Activated CD4-positive, alpha-beta T cell treated with anti-CD3 and anti-CD28 coated beads, Interleukin-2, Interleukin-6, amounts not matched to agents 100 ng/mL and 50 ng/mL, durations not matched to agents 16 hours and 8 hours (primary cell): Measurements from ENCODE around the gene SEMA3F.
"Not testable (repeated sequence)": the region's sequence is repeated elsewhere in the genome, so short reads cannot be mapped to it uniquely, and the experiment has no call there.

Experiments
- DNase-seq: peaks from one replicate; pipeline ENCODE4 v3.0.0-alpha.2; 2020

The SEMA3F gene

DNA sequence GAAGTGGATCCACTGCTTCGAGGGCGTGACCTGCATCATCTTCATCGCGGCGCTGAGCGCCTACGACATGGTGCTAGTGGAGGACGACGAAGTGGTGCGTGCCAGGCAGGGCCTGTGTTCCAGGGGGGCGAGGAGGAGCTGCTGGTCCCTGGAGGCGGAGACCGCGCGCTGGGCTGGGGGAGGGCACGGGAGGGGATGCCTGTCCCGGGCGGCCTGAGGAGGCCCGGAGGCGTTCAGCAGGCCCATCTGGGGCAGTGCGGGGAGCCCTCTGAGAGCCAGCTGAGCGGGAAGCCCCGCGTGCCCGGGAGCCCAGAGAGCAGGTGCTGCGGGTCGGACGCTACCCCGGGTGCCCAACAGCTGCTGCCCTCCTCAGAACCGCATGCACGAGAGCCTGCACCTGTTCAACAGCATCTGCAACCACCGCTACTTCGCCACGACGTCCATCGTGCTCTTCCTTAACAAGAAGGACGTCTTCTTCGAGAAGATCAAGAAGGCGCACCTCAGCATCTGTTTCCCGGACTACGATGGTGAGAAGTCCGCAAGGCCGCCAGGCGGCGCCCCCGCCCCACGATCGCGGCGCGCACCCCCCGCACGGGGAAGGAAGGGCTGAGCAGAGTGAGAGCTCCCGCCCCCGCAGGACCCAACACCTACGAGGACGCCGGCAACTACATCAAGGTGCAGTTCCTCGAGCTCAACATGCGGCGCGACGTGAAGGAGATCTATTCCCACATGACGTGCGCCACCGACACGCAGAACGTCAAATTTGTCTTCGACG is 39.2 kb downstream of the SEMA3F start:
- DNase-seq: peak; percentile 80

DNA sequence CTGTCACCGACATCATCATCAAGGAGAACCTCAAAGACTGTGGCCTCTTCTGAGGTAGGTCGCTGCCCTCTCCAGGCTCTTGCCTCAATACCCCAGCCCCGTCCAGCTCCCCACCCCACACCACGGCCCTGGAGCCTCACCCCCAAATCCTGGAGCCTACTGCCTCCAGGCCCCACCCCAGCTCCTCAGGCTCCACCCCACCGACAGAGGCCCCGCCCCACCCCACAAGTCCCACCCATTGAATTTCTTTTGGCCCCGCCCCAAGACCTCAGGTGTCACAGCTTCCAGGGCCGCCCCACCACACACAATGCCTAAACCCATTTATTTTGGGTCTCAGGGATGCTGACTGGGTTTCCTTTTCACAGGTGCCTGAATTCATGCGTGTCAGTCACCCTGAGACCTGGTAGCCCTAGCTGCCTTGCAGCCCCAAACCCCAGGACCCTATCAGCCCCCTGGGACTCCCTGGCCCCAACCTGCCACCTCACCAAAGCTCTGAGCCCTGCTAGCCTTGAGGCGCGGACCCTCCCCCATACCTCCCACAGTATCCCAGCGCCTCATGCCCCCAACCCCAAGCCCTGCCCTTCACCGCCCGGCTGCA is 39.9 kb downstream of the SEMA3F start:
- peak; percentile 44 for DNase-seq

DNA sequence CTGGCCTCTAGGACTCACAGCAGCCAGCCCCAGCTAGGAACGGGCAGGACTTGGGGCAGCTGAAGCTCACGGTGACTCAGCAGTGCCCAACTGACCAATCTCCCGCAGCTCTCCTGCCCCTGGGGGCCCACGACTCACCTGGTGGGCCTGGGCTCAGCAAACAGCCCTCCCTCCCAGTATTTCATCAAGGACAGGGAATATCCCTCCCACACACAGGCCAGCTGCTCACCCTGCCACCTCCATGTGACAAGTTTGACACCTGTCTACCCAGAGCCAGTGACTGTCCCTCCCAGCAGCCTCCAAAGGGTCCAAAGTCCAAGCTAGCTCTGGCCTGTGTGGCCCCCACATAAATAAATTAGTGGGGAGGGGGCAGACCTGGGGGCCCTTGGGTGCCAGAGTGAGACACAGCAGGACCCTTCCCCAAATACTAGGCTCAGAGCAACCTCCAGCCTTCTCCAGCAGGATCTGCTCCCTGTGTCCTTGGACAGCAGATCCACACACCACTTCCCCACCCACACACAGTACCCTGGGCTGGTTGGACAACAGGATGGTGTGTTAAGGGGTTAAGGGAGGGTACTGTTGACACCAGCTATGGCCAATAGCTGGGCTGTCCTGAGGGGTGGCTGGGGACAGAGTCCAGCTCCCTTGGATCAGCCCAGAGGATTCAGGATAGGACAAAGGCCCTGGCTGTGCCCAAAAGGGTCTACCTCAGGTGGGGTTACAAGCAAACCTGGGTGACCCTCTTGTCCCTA is 40.6 kb downstream of the SEMA3F start:
- no peak for DNase-seq

DNA sequence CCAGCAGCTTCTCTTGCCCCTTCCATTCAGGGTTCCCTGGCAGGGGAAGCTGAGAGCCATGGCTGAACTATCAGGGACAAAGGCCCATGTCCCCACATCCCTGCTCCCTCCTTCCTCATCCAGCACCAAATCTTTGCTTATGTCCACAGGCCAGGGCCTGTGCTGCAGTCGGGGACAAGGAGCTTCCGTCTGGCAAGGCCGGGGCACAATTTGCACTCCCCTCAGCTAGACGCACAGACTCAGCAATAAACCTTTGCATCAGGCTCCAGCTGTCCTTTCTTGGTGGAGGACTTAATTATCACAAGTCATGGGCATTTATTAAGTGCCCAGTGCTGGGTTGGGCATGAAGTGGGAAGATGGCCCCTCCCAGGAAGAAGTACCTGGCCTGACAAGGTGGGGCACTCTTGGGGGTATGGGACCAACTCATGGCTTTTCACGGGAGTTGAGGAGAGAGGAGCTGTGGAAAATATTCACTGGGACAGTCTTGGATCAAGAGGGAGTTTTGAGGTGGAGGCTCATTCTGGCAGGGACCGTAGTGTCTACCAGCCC is 41.2 kb downstream of the SEMA3F start:
- no peak for DNase-seq

DNA sequence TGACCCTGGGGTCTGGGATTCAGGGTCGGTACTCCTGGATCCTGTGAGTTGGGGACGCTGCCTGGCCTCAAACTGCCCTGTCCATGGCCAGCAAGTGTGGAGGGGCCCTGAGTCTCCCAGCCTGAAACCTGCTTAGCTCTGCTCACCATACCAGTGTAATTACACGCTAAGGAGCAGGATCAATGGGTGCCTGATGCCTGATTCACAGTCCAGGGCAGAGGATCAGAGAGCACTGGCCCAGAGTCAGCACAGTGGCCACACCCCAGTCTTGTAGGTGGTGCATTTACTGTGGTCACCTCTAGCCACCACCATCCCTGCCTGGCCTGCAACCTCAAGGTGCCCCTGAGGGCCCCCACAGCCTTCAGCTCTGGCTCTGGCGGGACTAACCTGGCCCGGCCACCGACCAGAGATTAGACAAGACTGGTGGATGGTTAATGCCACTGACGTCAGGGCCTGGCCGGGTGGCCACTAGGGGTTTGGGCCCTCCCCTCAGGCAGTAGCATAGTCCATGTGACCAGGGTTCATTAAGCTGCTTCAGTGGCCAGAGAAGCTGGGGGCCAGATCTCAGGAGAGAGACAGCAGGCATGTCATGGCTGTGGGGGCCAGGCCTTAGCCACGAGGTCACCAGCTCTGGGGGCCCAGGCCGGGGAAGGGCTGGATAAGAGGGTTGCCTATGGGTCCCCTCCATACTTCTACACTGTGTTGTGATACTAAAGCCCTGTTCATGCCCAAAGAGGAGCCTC is 46.6 kb downstream of the SEMA3F start:
- no peak for DNase-seq

DNA sequence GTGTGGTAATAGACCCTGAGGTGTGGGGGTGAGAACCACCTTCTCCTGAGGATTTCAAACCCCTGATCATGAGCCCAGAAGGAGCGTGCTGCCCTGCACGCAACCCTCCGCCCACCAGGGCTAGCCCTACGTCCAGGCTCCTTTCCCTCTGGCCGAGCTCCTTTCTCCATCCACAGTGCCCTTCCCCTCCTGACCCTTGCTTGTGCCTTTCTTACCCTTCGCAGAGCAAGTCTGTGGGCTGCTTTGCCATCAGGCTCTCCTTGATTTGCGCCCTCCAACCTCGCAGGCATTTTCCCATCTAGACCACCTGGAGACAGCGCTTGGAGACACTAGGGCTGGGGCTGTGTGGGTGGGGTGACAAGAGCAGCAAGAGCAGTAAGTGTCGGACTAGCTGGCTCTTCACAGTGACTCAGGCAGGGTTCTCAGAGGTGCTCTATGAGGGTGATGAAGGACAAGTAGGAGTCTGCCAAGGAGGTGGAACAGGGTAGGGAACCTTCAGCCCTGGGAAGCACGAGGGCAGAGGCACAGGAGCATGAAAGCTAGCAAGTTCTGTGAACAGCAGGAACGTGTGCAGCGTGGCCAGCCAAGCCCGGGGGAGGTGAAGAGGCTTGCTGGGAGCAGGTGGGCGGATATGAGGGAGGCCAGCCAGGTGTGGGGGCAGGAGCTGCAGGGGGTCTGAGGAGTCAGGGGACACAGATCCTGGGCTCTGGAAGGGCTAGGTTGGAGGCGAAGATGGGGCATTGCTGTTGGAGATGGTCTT is 47.4 kb downstream of the SEMA3F start:
- DNase-seq: no peak

DNA sequence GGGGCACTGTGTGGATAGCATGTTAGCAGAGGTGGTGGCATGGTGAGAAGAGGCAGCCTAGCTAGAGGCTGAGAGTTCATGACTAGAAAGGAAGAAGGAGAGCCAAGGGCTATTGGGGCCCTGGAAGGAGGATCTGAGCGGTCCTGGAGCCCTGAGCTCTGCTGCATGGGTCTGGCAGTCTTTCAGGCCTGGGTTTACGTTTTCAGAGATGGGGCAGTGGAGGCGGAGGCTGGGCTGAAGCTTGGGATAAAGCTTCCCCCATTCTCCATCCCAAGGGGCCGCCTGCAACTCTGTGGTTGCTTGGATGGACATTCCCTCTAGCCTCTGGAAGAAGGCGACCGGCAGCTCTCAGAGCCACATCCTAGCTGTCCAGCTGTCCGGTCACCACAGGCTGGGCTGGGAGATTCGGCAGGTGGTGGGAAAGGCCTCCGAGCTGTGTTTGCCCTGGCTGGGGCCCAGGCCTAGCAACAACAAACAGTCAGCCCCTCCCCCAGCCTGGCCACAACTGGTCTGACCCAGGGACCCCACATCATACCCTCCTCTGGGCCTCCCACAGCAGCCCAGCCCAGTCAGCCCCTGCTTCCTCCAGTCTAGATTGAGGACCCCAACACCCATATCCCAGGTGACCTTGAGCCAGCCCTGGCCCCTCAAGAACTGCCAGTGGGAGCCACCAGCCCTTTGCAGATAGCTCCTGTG is 48.1 kb downstream of the SEMA3F start:
- no peak for DNase-seq

DNA sequence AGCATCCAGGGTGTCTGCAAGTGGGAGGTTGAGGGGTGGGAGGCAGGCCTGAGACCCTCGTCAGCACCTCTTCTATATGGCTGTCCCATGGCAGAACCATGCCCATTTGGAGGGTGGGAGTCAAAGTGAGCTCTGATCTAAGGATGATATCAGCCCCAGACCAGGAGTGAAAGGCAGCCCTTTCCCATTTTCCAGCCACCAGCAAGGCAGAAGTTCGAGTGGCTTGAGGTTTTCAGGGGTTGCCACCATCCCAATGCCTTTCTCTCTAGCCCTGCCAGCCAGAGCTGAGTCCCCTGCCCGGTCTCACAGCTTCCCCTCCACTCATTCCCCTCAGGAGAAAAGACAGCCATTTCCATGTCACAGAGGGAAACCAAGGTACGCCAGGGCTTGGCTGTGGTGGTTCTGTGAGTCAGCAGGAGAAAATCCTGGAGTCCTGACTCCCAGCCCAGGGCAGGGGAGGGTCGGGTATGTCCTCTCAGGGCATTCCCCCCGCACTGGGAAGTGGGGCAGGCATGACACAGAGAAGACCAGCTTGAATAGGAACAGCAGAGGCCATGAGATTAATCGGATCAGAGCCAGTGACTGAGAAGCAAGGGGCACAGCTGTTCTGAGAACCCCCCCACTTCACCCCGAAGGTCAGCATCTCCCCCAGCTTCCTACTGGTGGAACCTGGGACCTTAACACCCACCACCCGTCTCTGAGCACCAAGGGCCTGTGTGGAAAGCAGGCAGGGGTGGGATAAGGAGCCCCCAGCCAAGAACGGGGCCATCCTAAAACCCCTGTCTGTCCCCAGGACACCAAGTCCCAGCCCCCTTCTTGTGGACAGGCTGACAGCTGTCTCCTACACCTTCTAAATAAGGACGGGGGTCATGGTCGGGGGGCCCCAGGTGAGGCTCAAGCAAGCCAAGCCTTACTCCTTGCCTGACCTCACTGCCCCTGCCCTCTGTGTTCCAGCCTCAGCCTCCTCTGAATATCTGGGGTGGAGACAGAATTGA is 49.0 kb downstream of the SEMA3F start:
- no peak for DNase-seq

DNA sequence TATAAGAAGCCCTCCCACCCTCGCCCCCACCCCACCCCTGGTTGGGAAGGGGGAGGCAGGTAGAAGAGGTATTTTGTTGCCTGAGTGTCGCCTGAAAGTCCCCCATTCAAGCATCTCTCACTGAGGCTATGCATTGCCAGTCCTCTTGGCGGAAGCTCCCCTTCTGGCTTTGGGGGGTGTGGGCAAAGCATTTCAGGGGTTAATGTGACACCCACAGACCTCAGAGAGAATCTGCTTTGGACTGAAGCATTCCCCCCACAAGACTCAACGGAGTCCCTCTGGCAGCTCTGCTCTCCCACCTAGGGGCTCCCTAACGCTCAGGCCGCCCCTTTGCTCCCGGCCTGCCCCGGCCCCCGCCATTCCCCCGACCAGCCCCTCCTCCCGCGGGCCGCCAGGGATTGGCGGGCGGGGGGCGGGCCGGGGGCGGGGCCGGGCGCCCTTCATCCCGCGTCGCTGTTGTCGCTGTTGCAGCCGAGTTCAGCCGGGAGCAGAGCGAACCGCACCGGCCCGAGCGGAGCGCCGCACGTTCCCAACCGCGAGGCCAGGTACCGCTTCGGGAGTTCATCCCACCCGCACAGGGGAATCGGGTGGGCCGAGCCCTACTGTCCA is 49.8 kb downstream of the SEMA3F start, which contains the start of gene SLC38A3:
TSS of gene SLC38A3 (plus strand) at position 468 of the 609 bp plus-strand sequence. CDS start 8,929 bp downstream, outside the sequence.
- no peak for DNase-seq

DNA sequence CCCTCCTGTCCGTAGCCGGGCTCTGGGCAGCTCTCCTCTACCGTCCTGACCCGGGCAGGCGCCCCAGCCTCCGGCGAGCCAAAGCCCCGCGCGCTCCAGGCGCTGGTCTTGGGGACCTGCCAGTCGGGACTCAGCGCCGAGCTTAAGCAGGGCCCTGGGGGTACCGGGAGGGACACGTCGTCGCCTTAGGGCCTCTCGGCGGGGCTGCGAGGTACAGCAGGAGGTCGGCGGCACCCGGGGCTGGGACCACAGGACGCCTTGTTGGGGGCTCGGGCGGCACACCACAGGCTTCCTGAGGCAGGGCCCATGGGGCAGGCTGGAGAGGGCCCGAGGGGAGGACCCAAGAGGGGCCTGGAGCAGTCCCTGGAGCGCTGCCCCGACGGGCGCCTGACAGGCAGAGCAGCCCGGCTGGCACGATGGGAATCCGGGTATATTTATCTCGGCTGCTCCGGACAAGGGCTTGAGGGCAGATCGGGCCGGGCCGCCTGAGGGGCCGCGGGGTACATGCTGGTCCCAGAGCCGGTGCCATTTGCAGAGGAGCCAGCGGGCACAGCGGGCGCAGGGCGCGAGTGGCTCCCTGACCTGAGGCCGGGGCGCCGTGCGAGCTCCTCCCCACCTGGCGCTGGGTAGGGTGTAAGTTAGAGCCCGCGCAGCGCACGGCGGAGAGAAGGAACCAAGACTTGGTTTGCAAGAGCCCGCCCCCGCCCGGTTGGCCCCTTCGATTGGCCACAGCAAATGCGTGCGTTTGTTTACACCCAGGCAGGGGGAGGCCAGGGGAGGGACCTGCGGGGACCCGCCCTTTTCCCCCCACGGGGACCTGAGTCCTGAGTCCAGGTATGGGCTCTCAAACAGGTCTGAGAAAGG is 50.5 kb downstream of the SEMA3F start:
- peak; percentile 35 for DNase-seq

DNA sequence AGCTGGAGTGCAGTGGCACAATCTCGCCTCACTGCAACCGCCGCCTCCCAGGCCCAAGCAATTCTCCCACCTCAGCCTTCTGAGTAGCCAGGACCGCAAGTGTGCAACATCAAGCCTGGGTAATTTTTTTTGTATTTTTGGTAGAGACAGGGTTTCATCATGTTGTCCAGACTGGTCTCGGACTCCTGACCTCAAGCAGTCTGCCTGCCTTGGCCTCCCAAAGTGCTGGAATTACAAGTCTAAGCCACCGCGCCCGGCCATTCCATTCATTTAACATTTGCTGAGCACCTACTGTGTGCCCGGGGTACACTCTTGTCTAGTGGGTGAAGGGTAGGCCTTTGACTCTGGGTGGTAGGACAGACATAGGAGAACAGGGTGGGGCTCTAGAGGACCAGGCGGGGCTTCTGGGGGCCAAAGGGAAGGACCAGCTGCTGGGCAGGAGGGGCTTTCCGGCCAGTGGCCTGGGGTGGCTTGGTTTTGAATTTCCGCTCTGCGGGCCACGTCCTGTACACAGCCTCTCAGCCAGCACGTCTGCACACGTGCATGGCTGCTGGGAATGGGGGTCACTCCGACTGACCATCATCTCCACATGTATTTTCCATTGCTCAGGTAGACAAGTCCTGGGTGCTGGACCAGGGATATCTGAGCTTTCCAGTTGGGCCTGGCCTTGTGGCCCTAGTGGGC is 52.4 kb downstream of the SEMA3F start:
- no peak for DNase-seq

DNA sequence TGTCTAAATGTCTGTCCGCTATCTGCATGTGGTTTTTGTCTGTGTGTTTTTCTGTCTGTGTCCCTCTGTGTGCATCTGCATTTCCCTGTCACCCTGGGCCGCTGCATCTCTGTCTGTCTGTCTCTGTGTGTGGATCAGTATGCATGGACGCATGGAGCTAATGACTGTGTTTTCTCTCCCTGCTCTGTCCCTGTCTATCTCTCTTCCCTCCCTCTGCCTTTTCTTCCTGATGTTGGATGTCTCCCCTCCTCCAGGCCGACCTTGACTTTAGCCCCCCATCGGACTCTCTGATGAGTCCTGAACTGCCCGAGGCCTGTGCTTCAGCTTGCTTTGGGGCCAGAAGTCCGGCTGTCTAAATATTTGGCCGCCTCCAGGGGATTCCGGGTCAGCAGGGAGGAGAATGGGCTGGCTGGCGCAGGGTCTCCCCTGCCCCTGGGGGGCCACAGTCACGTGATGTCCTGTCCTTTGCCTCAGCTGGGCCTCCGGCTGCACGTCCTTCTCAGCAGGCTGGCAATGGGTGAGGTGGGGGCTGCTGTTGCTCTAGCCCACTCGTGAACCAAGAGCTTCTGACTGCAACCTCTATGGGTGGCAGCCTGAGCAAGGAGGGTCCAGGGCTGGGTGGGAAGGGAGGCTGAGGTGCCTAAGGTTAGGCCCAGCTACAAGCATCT is 53.7 kb downstream of the SEMA3F start:
- DNase-seq: no peak

DNA sequence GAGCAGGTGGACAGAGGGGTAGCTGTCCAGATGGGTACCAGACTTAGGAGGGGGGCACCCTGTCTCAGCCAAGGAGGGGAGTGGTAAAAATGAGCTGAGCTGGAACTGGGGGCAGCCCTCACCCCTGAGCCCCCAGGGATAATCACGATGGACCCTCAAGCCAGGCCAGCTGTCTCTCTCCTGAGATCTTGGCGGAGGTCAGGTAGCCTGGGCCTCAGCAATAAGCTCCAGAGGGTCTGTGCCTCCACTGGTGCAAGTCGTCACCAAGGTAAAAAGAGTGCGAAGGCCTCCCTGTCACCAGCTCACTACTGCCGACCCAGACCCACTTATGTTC is 55.0 kb downstream of the SEMA3F start:
- DNase-seq: no peak

DNA sequence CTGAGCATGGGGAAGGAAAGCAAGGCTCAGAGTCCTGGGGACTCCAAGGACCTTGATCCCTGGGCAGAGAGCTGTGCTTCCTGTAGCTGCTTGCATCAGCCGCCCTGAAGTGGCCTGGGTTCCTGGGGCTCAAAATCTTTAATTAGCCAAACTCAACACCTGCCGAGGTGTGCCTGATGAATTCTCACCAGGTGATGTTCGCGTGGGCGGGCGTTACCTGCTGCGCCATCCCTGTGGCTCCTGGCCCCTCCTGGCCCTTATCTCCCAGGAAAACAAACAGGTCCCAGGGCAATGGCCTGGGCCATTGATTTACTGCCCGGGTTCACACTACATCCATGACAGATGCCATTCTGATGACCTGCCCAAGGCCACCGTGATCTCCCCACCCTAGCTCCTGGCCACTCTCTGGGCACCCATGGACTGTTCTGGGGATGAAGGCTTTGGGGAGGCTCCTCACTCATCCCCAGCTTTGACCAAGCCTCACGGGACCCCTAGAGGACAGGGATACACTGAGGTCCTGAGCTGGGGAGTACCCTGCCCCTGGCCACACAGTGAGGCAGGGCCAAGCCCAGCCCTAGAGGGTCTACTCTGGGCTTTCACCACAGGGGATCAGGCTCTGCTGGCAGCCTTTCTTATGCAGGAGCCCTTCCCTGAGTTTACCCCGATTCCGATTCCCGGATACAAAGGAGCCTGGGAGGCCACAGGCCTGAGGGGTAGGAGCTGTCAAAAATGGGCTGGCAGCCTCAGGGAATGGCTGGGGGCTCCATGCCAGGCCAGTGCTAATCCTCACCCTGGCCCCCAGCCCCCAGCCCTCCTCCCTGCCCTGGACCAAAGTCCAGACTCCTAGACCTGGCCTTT is 55.6 kb downstream of the SEMA3F start:
- DNase-seq: no peak

DNA sequence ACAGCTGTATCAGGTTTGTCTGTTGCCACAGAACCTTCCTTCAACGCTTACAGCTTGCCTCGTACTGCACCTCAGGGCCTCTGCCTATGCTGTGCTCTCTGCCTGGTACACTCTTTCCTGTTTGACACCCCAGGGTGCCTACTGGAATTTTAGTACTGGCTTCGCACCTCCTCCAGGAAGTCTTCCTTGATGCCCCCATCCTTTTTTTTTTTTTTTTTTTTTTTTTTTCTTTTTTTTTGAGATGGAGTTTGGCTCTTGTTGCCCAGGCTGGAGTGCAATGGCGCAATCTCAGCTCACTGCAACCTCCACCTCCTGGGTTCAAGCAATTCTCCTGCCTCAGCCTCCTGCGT is 56.2 kb downstream of the SEMA3F start:
- DNase-seq: not testable (repeated sequence)

DNA sequence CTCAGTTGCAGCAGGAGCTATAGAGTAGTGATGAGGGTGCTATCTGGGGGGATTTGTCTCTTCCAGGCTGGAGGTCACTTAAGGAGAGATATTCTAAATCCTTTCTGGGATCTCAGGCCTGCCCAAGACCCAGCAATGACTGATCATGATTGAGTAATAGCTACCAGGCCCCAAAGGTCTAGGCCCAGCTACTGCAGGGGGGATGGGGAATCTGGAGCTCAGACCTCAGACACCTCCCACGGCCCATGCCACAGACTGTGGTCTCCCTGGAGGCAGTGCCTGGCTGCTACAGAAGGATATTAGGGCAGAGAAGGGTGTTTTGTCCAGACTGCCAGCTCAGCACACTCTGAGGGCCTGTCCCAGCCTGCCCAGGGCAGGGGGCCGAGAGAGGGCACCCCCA is 56.8 kb downstream of the SEMA3F start:
- DNase-seq: peak; percentile 37

DNA sequence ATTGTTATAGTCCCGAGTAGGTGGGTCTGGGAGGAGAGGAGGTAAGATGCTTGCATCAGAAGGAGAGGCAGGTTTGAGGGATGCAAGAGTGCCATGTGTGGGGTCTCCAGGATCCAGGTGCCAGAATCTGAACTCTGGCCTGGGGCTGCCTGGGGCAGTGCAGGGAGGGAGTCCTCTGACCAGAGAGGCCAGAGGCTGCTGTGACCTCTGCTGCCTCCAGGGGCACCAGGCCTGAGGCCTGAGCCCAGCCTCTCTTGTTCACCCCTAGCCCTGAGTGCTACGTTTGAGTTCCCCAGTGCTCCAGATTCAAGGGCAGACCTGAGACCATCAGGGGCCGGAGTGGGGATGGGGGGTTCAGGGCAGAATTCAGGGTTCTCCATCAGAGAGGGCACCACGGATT is 57.4 kb downstream of the SEMA3F start:
- no peak for DNase-seq
